GM23338 (cell line): Measurements from ENCODE around the gene XIRP2.
"Not testable (repeated sequence)": the region's sequence is repeated elsewhere in the genome, so short reads cannot be mapped to it uniquely, and the experiment has no call there.

Source experiments
- EZH2 ChIP-seq: fragments of 200-600 bp; sonication (generic); IDR thresholded peaks from one replicate; pipeline ENCODE4 v1.8.0; 2017; ENCODE audit warnings: antibody characterized with exemption, mild to moderate bottlenecking, low read depth; ENCODE audit not compliant: unreplicated experiment
- POLR2AphosphoS5 ChIP-seq: IDR thresholded peaks from 2 replicates; pipeline ENCODE4 v1.6.1; 2016; ENCODE audit warnings: antibody characterized with exemption, low read depth
- TF ChIP-seq, protein P1 (sequence below), 2 experiments: fragments of 200-600 bp in 1 of 2; sonication (generic) in 1 of 2; conservative IDR thresholded peaks; 2 replicates each; pipeline versions ENCODE4 v1.5.1 to v1.6.1; 2016 to 2017; ENCODE audit warnings: antibody characterized with exemption in 2 of 2, low read depth in 2 of 2, mild to moderate bottlenecking in 2 of 2, moderate library complexity in 1 of 2
- TF ChIP-seq, protein P2 (sequence below): IDR thresholded peaks from one replicate; pipeline ENCODE4 v1.6.1; 2018; ENCODE audit warnings: antibody characterized with exemption; ENCODE audit not compliant: unreplicated experiment
- TF ChIP-seq, protein P3 (sequence below): IDR thresholded peaks from 2 replicates; pipeline ENCODE4 v1.6.1; 2016; ENCODE audit warnings: antibody characterized with exemption

DNA sequence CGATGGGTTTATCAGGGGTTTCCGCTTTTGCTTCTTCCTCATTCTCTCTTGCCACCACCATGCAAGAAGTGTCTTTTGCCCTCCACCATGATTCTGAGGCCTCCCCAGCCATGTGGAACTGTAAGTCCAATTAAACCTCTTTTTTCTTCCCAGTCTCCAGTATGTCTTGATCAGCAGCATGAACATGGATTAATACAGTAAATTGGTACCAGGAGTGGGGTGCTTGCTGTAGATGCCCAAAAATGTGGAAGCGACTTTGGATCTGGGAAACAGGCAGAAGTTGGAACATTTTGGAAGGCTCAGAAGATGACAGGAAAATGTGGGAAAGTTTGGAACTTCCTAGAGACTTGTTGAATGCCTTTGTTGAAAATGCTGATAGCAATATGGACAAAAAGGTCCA is 146.7 kb downstream of the XIRP2 start:
- TF ChIP-seq, protein P1, sequence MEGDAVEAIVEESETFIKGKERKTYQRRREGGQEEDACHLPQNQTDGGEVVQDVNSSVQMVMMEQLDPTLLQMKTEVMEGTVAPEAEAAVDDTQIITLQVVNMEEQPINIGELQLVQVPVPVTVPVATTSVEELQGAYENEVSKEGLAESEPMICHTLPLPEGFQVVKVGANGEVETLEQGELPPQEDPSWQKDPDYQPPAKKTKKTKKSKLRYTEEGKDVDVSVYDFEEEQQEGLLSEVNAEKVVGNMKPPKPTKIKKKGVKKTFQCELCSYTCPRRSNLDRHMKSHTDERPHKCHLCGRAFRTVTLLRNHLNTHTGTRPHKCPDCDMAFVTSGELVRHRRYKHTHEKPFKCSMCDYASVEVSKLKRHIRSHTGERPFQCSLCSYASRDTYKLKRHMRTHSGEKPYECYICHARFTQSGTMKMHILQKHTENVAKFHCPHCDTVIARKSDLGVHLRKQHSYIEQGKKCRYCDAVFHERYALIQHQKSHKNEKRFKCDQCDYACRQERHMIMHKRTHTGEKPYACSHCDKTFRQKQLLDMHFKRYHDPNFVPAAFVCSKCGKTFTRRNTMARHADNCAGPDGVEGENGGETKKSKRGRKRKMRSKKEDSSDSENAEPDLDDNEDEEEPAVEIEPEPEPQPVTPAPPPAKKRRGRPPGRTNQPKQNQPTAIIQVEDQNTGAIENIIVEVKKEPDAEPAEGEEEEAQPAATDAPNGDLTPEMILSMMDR (conservative IDR thresholded peaks at IDR 0.05; ENCODE audit: low read depth in 2 of 2) = not testable (repeated sequence)
- TF ChIP-seq EZH2, POLR2AphosphoS5: not testable (repeated sequence)
- TF ChIP-seq, protein P2, sequence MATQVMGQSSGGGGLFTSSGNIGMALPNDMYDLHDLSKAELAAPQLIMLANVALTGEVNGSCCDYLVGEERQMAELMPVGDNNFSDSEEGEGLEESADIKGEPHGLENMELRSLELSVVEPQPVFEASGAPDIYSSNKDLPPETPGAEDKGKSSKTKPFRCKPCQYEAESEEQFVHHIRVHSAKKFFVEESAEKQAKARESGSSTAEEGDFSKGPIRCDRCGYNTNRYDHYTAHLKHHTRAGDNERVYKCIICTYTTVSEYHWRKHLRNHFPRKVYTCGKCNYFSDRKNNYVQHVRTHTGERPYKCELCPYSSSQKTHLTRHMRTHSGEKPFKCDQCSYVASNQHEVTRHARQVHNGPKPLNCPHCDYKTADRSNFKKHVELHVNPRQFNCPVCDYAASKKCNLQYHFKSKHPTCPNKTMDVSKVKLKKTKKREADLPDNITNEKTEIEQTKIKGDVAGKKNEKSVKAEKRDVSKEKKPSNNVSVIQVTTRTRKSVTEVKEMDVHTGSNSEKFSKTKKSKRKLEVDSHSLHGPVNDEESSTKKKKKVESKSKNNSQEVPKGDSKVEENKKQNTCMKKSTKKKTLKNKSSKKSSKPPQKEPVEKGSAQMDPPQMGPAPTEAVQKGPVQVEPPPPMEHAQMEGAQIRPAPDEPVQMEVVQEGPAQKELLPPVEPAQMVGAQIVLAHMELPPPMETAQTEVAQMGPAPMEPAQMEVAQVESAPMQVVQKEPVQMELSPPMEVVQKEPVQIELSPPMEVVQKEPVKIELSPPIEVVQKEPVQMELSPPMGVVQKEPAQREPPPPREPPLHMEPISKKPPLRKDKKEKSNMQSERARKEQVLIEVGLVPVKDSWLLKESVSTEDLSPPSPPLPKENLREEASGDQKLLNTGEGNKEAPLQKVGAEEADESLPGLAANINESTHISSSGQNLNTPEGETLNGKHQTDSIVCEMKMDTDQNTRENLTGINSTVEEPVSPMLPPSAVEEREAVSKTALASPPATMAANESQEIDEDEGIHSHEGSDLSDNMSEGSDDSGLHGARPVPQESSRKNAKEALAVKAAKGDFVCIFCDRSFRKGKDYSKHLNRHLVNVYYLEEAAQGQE = not testable (repeated sequence)
- TF ChIP-seq, protein P3, sequence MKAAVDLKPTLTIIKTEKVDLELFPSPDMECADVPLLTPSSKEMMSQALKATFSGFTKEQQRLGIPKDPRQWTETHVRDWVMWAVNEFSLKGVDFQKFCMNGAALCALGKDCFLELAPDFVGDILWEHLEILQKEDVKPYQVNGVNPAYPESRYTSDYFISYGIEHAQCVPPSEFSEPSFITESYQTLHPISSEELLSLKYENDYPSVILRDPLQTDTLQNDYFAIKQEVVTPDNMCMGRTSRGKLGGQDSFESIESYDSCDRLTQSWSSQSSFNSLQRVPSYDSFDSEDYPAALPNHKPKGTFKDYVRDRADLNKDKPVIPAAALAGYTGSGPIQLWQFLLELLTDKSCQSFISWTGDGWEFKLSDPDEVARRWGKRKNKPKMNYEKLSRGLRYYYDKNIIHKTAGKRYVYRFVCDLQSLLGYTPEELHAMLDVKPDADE = not testable (repeated sequence)
